OCI-LY1 (cell line): ENCODE measurements around the gene WWP2.

Experiments
- H2AFZ ChIP-seq: fragments of 200-600 bp; sonication (generic), shearing (Covaris generic); 2 replicates; pipeline ENCODE4 v1.6.0; 2014; ENCODE audit warnings: antibody characterized with exemption, mild to moderate bottlenecking, low read length
- H3F3A ChIP-seq: fragments of 200-600 bp; sonication (generic), shearing (Covaris generic); 2 replicates; pipeline ENCODE4 v1.6.0; 2014; ENCODE audit warnings: mild to moderate bottlenecking, antibody characterized with exemption, low read length, moderate library complexity; ENCODE audit not compliant: insufficient read depth
- H3K27ac ChIP-seq: fragments of 200-600 bp; sonication (generic); 2 replicates; pipeline ENCODE4 v1.5.1; 2014; ENCODE audit warnings: low read length, mixed run types, mild to moderate bottlenecking, low read depth; ENCODE audit not compliant: poor library complexity, severe bottlenecking
- H3K27me3 ChIP-seq: fragments of 200-600 bp; sonication (generic); 2 replicates; pipeline ENCODE4 v1.6.0; 2014; ENCODE audit warnings: antibody characterized with exemption, mild to moderate bottlenecking, low read length, moderate library complexity; ENCODE audit not compliant: insufficient read depth
- H3K36me3 ChIP-seq: fragments of 200-600 bp; sonication (generic); 2 replicates; pipeline ENCODE4 v1.6.1; 2014; ENCODE audit warnings: mild to moderate bottlenecking, antibody characterized with exemption, low read length, moderate library complexity, mixed read lengths; ENCODE audit not compliant: insufficient read depth
- H3K4me1 ChIP-seq: fragments of 200-600 bp; sonication (generic); 2 replicates; pipeline ENCODE4 v1.5.1; 2014; ENCODE audit warnings: mild to moderate bottlenecking, low read length, moderate library complexity; ENCODE audit not compliant: insufficient read depth, severe bottlenecking
- H3K4me2 ChIP-seq: fragments of 200-600 bp; sonication (generic), shearing (Covaris generic); 2 replicates; pipeline ENCODE4 v1.6.1; 2014; ENCODE audit warnings: low read length
- H3K4me3 ChIP-seq: fragments of 200-600 bp; sonication (generic); 2 replicates; pipeline ENCODE4 v1.5.1; 2014; ENCODE audit warnings: low read length, low read depth, mild to moderate bottlenecking, mixed read lengths; ENCODE audit not compliant: poor library complexity, severe bottlenecking
- H3K79me2 ChIP-seq: fragments of 200-600 bp; shearing (Covaris generic); 2 replicates; pipeline ENCODE4 v1.6.1; 2016; ENCODE audit warnings: mixed run types, low read length, mixed read lengths; ENCODE audit not compliant: insufficient read depth
- H3K9ac ChIP-seq: fragments of 200-600 bp; sonication (generic), shearing (Covaris generic); 2 replicates; pipeline ENCODE4 v1.6.1; 2014; ENCODE audit warnings: mild to moderate bottlenecking, low read length, mixed read lengths
- H3K9me2 ChIP-seq: fragments of 200-600 bp; sonication (generic), shearing (Covaris generic); 2 replicates; pipeline ENCODE4 v1.6.1; 2014; ENCODE audit warnings: low read depth, mild to moderate bottlenecking, low read length, mixed read lengths
- H3K9me3 ChIP-seq: fragments of 200-600 bp; shearing (Covaris generic); 2 replicates; pipeline ENCODE4 v1.6.1; 2014; ENCODE audit warnings: low read length, mixed read lengths
- H4K20me1 ChIP-seq: fragments of 200-600 bp; sonication (generic), shearing (Covaris generic); 2 replicates; pipeline ENCODE4 v1.6.0; 2016; ENCODE audit warnings: mild to moderate bottlenecking, low read length; ENCODE audit not compliant: insufficient read depth
- CTCF ChIP-seq: fragments of 200-600 bp; sonication (generic), shearing (Covaris generic); IDR thresholded peaks from 2 replicates; pipeline ENCODE4 v1.5.1; 2017; ENCODE audit warnings: mild to moderate bottlenecking, antibody characterized with exemption, low read length, moderate library complexity, mixed read lengths
- EZH2 ChIP-seq: fragments of 200-600 bp; sonication (generic), shearing (Covaris generic); IDR thresholded peaks from 2 replicates; pipeline ENCODE4 v1.8.0; 2017; ENCODE audit warnings: borderline replicate concordance, mixed run types, mild to moderate bottlenecking, antibody characterized with exemption, low read length, moderate library complexity, mixed read lengths

The WWP2 gene

DNA sequence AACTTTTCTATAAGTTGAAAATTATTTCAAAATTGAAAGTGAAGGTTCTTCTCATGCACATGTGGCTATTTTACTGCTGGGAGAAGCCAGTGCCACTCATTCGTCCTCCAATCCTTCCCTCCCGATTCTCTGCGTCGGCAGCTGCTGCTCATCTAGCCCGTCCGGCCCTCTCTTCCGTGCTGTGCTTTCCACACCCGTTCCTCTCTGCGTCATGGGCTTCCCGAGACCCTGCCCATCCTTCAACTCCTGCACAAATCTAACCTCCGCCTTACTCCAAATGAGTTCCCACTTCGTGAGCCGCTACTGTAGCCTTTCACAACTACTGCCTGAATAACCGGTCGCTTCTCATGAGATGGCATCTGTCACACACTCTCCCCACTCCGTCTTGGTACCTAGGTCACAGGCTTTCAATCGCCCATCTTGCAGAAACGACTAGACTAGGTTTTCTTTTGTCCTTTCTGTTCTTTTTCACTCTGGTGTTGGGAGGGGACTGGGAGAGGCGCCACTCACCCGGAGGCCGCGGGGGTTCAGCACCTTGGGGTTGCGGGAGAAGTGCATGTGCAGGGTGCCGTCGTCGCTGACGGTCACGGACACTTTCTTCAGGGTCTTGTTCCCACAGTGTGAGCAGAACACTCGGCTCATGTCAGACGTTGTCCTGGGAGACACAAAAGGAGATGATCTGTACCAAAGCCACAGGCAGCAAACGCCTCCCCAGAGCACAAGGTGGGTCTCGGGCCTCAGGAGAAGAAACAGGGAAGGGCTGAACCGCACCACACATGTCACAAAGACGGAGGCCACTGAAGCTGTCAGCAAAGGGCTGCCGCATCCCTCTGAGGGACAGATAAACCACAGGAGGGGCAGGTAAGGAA lies 17.5 kb upstream of the WWP2 start:
- H2AFZ ChIP-seq, result no peak overlapping the region
- no peaks in the 10 kb centered on the region for H3F3A ChIP-seq
- H3K79me2 ChIP-seq, result no peaks in the 10 kb centered on the region
- no peak overlapping the region for H3K27ac ChIP-seq
- no peaks in the 10 kb centered on the region for H4K20me1 ChIP-seq
- H3K4me3 ChIP-seq, result no peak overlapping the region
- H3K9ac ChIP-seq, result no peak overlapping the region
- H3K4me2 ChIP-seq, result no peak overlapping the region
- no peaks in the 10 kb centered on the region for H3K4me1 ChIP-seq
- H3K36me3 ChIP-seq, result peaks cover 97% of the 10 kb centered on the region
- H3K9me3 ChIP-seq, result no peaks in the 10 kb centered on the region
- no peaks in the 10 kb centered on the region for H3K27me3 ChIP-seq
- TF ChIP-seq CTCF (no peak), EZH2 (no peak)
- no peaks in the 10 kb centered on the region for H3K9me2 ChIP-seq

DNA sequence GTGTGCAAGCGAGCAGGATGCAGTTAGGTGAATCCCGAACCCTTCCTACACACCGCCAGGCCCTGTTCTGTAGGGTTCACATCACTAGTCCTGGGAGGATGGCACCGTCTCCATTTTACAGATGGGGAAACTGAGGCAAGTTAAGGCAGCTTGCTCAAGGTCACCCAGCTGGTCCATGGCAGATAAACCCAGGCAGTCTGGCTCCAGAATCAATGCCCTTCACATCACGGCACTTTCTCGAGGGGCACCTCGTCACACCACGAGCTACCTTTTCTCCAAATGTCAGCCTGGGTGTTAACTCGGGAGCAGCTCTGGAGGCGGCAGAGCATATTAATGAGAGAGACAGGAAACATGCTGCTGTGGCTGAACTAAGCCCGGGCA lies 16.9 kb upstream of the WWP2 start:
- no peak overlapping the region for H3K4me2 ChIP-seq
- H3K79me2 ChIP-seq, result no peaks in the 10 kb centered on the region
- H3F3A ChIP-seq, result no peaks in the 10 kb centered on the region

DNA sequence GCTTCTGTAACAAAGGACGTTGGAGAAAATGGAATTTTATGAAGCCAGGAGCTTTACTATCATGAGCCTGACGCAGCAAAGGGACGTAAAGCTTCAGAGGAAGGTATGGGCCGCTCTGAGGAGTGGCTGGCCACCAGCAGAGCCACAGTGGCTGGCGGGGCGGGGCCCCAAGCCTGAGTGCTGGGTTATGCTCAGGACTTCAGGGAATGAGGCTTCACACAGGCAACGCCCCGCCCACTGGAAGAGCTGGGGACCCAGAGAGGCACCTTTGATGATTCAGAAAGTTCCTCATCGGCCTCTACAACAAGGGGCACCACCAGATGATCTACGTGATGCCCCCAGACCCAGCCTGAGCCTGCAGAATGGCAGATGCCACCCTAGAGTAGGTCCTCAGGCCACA lies 16.2 kb upstream of the WWP2 start:
- TF ChIP-seq EZH2 (no peak), CTCF (no peak)
- H3K9me2 ChIP-seq, result no peaks in the 10 kb centered on the region
- no peak overlapping the region for H3K9ac ChIP-seq
- H3K36me3 ChIP-seq, result peaks cover 99% of the 10 kb centered on the region
- H3K4me2 ChIP-seq, result no peak overlapping the region
- H3K79me2 ChIP-seq, result peaks cover 3% of the 10 kb centered on the region; the same call in 1 of the 2 replicates
- no peak overlapping the region for H2AFZ ChIP-seq
- no peaks in the 10 kb centered on the region for H3K4me1 ChIP-seq
- no peak overlapping the region for H3K27ac ChIP-seq
- no peaks in the 10 kb centered on the region for H3F3A ChIP-seq
- H3K4me3 ChIP-seq, result no peak overlapping the region
- no peaks in the 10 kb centered on the region for H3K9me3 ChIP-seq
- H4K20me1 ChIP-seq, result no peaks in the 10 kb centered on the region
- H3K27me3 ChIP-seq, result no peaks in the 10 kb centered on the region

More for the DNA sequence above, 16.9 kb upstream of the WWP2 start:
- Histone ChIP-seq H3K4me3 (no peak overlapping the region), H3K4me1 (no peaks in the 10 kb centered on the region), H4K20me1 (no peaks in the 10 kb centered on the region), H2AFZ (no peak overlapping the region), H3K27ac (no peak overlapping the region), H3K36me3 (peaks cover 97% of the 10 kb centered on the region), H3K27me3 (no peaks in the 10 kb centered on the region), H3K9me2 (no peaks in the 10 kb centered on the region), H3K9me3 (no peaks in the 10 kb centered on the region), H3K9ac (no peak overlapping the region)
- TF ChIP-seq EZH2 (no peak), CTCF (no peak)
